Neuron (in vitro differentiated cells): ENCODE measurements around the gene PRPF8.

Experiments
- H2AFZ ChIP-seq: one replicate; pipeline ENCODE4 v1.6.1; 2013; ENCODE audit warnings: low read depth, mild to moderate bottlenecking, inconsistent platforms, low read length, moderate library complexity
- H3K27me3 ChIP-seq: one replicate; pipeline ENCODE4 v1.6.1; 2013; ENCODE audit warnings: low read length; ENCODE audit not compliant: insufficient read depth
- H3K36me3 ChIP-seq: one replicate; pipeline ENCODE4 v1.6.1; 2013; ENCODE audit warnings: low read length; ENCODE audit not compliant: insufficient read depth
- H3K4me1 ChIP-seq: one replicate; pipeline ENCODE4 v1.6.1; 2013; ENCODE audit warnings: low read length; ENCODE audit not compliant: insufficient read depth
- H3K4me3 ChIP-seq: 2 replicates; pipeline ENCODE4 v1.5.1; 2013; ENCODE audit warnings: mild to moderate bottlenecking, low read length, moderate library complexity
- H3K9me3 ChIP-seq: one replicate; pipeline ENCODE4 v1.6.1; 2013; ENCODE audit warnings: low read length

The PRPF8 gene

DNA sequence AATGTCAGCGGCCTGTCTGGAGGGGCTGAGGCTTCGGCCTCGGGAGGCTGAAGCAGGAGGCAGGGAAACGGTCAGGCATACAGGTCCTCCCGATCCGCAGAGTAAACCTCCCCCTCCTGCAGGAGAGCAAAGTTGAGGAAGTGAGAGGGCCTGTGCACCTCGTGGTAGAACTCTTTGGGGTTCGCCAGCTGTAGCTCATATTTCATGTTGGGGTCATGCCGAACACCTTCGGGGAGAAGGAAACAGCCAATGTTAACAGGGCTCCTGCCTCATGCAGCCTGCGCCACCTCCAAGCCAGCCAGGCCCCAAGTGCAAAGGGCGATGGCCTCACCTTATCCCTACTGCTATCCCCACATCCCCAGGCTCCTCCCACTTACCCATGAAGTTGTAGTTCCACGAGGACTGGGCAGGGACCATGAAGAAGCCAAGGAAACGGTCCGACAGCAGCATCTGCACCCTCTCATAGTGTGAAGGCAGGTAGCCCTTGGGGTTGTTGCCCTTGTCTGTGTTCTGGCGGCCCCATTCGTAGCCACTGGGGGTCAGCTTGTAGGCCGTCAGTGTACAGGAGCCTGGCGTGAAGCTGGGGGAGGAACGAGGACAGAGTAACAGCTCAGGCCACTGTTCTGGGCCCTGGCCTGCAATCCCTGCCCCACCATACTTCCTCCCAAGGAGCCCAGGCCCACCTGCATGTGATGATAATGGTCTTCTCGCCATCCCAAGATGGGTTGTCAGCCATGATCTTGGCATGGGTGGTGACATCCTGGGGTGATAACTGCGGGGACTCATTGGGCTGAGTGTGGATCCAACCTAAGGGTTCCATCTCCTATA lies 33.7 kb downstream of the PRPF8 start:
- peaks cover 58% of the 10 kb centered on the region for H3K36me3 ChIP-seq
- no peaks in the 10 kb centered on the region for H3K27me3 ChIP-seq
- no peaks in the 10 kb centered on the region for H3K9me3 ChIP-seq
- peaks cover 12% of the 10 kb centered on the region for H3K4me1 ChIP-seq
- no peak overlapping the region for H3K4me3 ChIP-seq
- H2AFZ ChIP-seq = no peak overlapping the region

DNA sequence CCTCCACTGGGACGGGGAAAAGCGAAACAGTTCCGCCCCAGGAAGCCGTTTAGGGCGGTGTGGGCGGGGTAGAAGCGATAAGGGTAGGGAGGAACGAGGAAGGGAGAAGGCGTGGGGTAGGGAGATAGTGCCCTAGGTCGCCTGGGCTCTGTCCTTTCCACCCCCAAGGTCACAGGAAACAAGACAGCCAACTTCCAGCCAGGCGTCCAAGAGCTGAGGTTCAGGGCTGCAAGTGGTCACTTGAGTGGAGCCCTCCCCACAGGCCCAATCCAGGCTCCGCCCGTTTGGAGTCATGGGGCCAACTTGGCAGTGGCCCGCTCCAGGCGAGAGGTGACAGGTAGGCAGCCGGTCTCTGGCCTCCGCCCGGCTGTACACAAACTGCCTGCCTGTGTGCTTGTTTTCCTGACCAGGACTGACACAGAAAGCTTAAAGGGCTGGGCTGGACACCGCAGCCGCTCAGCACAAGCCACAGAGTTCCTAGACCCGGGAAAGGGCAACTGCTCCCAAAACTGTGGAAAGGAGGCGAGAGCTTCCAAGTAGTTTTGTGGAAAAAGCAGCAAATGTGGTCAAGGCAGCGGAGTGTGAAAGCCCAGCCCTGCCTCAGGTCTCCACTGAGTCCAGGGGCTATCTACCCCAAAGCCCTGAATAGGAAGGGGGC lies 34.7 kb downstream of the PRPF8 start, which contains the start of gene RILP:
Gene RILP (minus strand): TSS at position 23 of the 658 bp plus-strand sequence. CDS start 62 bp downstream, outside the sequence.
- Histone ChIP-seq H3K36me3 (peaks cover 51% of the 10 kb centered on the region), H3K27me3 (no peaks in the 10 kb centered on the region), H3K4me3 (peak within 1 kb of the TSS; percentile 42), H2AFZ (peak within 1 kb of the TSS; percentile 24), H3K9me3 (no peaks in the 10 kb centered on the region), H3K4me1 (peaks cover 21% of the 10 kb centered on the region)

DNA sequence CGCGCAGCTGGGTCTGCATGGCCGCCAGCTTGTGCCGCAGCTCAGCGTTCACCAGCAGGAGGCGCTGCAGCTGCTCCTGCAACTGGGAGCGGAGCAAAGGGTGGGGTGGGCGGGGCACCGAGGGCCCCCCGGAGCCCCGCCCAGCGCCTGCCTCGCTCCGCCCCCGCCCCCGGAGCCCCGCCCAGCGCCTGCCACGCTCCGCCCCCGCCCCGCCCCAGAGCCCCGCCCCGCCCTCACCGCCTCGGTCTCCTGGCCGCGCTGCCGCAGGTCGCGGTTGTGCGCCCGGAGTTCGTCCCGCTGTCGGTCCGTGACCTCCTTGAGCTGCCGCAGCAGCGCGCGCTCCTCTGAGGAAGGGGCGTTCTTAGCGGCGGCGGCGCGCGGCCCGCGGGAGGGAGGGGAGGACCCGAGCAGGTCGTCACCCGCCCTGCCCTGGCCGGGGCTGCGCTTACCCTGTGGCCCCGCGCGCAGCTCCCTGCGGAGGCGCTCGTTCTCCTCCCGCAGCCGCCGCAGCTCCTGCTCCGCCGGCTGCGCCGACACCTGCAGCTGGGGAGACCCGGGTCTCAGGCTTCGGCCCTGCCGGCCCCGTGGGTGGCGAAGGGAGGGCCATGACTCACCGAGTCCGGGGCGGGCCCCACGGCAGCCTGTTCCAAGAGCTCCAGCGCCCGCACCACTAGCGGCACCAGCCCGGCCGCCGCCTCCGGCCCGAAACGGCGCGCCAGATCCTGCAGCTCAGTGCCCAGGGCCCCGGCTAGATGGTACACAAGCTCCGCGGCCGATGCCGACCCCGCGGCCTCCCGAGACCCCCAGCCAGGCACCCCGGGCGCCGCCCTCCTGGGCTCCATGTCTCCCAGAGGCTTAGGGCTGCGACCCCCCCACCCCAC lies 35.5 kb downstream of the PRPF8 start:
- Histone ChIP-seq H3K36me3 (peaks cover 44% of the 10 kb centered on the region), H3K27me3 (no peaks in the 10 kb centered on the region), H2AFZ (peak overlapping the region; percentile 24), H3K9me3 (no peaks in the 10 kb centered on the region), H3K4me3 (peak overlapping the region; percentile 42), H3K4me1 (peaks cover 21% of the 10 kb centered on the region)

DNA sequence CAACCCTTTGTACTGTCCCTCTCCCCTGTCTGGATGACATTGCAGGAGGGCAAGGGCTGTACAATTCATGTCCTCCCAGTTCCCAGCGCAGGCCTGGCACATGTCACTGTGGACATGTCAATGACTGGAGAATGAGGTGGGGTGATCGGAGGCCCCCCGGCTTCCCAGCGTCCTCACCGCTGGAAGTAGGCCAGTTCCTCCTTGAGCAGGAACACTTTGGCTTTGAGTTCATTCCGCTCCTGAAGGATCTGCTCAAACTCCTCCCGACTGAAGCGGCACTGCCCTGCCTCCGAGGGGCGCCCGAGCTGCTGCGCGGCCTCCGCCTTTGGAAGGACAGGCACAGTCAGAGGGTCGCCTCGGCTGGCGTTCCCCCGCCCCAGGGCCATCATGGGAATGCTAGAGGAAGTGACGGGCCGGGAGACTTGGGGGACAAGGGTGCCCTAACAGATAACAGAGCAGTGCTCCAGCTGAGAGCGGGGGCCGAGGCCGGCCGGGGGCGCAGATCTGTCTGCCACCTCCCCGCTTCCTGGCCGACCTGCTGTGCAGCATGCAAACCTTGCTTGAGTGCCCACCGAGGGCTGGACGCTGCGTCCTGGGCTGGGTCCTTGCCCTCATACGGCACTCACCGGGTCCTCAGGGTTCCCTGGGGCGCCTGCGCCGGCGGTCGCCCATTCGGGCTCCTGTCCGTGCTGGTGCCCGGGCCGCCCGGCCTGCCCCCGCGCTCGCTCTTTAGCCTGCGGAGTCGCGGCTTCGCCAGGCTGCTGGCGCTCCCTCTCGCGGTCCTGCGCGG lies 36.3 kb downstream of the PRPF8 start:
- H3K27me3 ChIP-seq = no peaks in the 10 kb centered on the region
- peaks cover 21% of the 10 kb centered on the region for H3K4me1 ChIP-seq
- no peaks in the 10 kb centered on the region for H3K9me3 ChIP-seq
- peaks cover 36% of the 10 kb centered on the region for H3K36me3 ChIP-seq
- H2AFZ ChIP-seq = peak overlapping the region; percentile 24
- H3K4me3 ChIP-seq = peak overlapping the region; percentile 33

DNA sequence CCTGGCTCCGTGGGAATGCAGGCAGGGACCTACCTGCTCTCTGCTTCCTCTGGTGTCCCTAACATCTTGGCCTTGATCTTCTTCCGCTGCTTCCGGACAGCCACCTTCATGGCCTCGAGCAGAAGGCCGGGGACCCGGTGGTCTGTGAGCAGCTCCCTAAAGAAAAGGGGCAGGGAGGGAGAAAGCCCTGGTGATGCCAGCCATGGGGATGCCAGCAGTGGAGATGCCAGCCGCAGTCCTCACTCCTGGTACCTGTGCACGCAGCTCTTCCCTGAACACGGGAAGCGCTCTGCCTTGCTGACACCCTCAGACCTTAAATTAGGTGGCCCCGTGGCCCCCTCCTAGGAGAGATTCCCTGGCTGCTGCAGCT lies 36.9 kb downstream of the PRPF8 start:
- Histone ChIP-seq H3K4me1 (peaks cover 21% of the 10 kb centered on the region), H2AFZ (no peak overlapping the region), H3K36me3 (peaks cover 30% of the 10 kb centered on the region), H3K9me3 (no peaks in the 10 kb centered on the region), H3K4me3 (no peak overlapping the region), H3K27me3 (no peaks in the 10 kb centered on the region)

DNA sequence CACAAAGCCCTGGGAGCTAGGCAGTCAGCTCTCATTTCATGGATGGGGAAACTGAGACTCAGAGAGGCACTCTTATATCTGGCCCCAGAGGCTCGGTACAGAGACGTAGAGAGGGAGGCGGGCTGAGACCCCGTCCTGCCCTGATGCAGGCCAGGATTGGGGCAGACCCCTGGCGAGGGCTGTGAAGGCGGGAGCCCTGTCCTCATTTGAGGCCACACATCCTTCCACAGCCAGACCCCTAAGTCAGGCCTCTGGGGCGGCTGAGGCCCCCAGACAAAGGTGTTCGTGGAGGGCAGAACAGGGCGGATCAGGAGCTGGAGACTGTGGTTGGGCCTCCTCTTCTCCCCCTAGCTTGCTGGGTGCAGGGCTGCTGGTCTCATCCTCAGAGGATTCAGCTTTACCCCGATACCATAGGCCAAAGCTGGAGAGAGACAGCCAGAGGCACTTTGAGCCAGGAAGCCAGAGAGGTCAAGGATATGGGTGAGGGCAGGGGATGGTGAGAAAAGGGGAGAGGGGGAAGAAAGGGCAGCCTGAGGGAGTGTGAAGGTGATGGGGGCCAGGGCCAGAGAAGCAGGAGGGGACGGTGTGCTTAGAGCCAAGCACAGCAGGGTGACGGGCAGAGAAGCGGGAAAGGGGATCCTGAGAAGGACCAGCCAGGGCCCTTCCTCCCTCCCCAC lies 38.3 kb downstream of the PRPF8 start:
- Histone ChIP-seq H3K4me1 (peaks cover 21% of the 10 kb centered on the region), H3K36me3 (peaks cover 16% of the 10 kb centered on the region), H3K27me3 (no peaks in the 10 kb centered on the region), H3K9me3 (no peaks in the 10 kb centered on the region), H3K4me3 (no peak overlapping the region), H2AFZ (no peak overlapping the region)

DNA sequence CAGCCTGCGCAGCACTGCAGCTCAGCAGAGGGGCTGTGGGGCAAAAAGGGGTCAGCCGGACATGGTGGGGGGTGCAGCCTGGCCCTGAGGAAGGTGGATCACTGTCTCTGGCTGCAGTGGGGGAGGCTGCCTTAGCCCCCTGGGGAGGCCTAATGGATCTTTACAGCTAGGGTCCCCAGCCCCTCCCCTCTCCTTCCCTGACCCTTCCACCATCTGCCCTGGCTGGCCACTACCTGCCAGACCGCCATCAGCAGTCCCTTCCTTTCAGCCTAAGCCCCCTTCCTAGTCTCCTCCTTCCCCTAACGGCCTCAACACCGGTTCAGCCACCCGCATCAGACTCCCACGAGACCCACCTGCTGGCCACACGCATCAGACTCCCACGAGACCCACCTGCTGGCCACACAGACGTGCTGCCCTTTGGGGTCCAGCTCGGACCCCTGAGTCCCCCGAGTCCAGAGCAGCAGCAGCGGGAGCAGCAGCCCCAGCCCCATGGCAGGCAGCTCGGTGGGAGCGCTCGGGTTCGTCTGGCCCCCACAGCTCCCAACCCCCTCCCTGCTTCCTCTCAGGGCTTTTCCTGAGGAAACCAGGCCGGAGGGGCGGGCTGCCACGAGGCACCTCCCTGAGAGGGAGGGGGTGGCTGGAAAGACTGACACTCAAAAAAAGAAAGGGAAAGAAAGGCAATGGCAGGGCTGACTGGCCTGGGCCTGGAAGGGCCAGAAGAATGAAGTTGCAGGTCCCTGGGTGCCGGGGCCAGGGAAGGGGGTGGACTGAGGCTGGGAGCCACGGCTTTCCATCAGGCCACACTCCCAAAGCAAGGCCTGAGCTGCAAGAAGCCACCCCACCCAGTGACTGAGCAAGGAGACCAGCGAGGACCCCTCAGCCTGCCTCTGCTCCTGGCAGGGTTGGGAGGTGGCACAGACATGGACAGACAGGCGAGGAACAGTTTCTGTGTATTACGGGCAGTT lies 39.2 kb downstream of the PRPF8 start, which contains the start of gene SCARF1:
Gene SCARF1 (minus strand): TSS at position 526 of the 965 bp plus-strand sequence. CDS start 35 bp downstream, at position 491.
- Histone ChIP-seq H2AFZ (no peak within 1 kb of the TSS), H3K4me1 (peaks cover 21% of the 10 kb centered on the region), H3K9me3 (no peaks in the 10 kb centered on the region), H3K36me3 (peaks cover 7% of the 10 kb centered on the region), H3K27me3 (no peaks in the 10 kb centered on the region), H3K4me3 (no peak within 1 kb of the TSS)

DNA sequence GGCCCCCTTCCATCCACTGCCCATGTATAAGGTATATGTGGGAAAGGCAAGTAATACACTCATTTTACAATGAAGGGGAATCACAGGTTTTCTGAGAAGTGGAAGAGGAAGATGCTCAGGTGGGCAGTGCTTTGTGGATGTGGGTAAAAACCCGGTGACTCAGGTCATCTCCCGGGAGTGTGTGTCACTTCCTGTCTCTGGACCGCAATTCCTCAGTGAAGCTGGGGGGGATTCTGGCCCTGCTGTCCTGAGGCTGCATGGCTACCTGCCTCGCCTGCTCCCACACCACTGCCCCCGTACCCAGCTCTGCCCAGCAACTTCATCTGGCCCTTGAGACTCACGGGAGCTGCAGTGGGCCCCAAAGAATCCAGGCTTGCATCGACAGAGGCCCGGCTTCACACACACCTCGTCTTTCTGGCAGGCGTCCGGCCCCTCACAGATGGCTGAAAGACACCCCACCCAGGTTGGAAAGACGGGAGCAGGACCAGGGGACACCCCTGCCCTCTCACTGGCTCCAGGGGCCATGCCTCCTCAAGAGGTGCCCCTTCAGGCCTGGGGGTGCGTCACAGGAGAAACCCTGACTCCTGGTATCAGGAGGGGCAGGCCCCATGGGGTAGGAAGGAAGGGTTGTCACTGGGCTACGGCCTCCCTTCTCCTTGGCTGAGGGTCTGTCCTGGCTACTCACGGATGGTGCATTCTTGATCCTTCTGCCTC lies 40.0 kb downstream of the PRPF8 start:
- Histone ChIP-seq H2AFZ (no peak overlapping the region), H3K27me3 (no peaks in the 10 kb centered on the region), H3K36me3 (no peaks in the 10 kb centered on the region), H3K4me3 (no peak overlapping the region), H3K9me3 (no peaks in the 10 kb centered on the region), H3K4me1 (peaks cover 21% of the 10 kb centered on the region)

DNA sequence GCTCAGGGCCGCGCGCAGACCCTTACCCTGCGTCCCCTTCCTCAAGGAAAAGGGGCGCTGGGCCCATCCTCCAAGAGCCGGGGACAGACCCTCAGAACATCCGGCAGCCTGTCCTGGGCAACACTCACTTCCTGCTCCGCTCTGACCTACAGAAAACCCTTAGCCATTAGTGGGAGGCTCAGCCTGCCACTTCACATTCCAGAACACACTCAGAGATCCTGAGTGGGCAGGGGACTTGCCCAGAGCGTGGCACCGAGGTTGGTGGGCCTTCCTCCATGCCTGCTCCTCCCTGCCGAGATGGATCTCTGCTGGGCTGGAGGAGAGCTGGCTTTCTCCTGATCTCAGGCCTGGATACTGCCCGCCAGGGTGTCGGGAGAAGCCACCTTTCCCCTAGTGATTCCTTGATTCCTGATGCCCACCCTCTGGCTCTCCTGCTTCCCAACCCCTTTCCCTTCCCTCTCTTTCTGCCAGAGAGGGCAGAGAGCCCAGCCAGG lies 40.6 kb downstream of the PRPF8 start:
- Histone ChIP-seq H3K9me3 (no peaks in the 10 kb centered on the region), H2AFZ (no peak overlapping the region), H3K27me3 (no peaks in the 10 kb centered on the region), H3K4me3 (no peak overlapping the region), H3K36me3 (no peaks in the 10 kb centered on the region), H3K4me1 (peaks cover 26% of the 10 kb centered on the region)

DNA sequence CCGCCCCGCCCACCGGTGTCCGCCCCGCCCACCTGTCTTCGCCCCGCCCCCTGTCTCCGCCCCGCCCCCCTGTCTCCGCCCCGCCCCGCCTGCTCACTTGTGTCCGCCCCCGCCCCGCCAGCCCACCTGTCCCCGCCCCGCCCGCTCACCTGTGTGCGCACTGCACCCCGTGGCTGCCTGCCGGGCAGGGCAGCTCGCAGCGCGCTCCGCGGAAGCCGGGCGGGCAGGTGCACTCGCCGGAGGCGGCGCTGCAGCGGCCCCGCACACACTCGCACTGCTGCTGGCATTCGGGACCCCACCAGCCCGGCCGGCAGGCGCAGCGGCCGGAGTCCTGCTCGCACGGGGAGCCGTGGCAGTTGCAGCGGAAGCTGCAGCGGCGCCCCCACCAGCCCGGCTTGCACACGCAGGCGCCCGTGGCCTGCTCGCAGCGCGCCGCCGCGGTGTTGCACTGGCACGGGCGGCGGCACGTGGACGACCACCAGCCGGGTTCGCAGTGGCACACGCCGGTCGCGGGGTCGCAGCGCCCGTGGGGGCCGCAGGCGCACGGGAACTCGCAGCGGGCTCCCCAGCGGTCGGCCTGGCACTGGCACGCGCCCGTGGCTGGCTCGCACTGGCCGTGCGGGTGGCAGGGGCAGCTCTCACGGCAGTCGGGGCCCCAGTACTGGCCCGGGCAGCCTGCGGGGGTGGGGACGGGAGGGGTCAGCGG lies 41.2 kb downstream of the PRPF8 start:
- Histone ChIP-seq H3K36me3 (no peaks in the 10 kb centered on the region), H3K4me1 (peaks cover 32% of the 10 kb centered on the region), H3K4me3 (no peak overlapping the region), H3K9me3 (no peaks in the 10 kb centered on the region), H2AFZ (no peak overlapping the region), H3K27me3 (no peaks in the 10 kb centered on the region)
